ENCODE measurements around the gene RCAN2. TPM values are rescaled to one million over a fixed set of nuclear protein-coding genes. Genes with fewer than 3 reads are reported as not detected.

The RCAN2 gene
- total and polyA plus RNA-seq, 2 experiments from 2014 or later = 6.0 to 9.3 TPM

- TF ChIP-seq ZNF462 (CRISPR knock-in tag; IDR thresholded peaks at IDR 0.05) (no peak), STAT1 (IDR thresholded peaks at IDR 0.05; ENCODE audit: unreplicated experiment) (no peak)
Measured at GRCh38 chr6:46220352-46221221, 270.7 kb downstream of the RCAN2 start (continued).

GRCh38 chr6:46219661-46220060 is 271.6 kb downstream of the RCAN2 start:
- Mint-ChIP-seq H3K9me3 (no peaks in the 10 kb centered on the region), H3K27me3 (ENCODE audit: insufficient read depth, low read depth, poor library complexity) (peaks cover 6% of the 10 kb centered on the region), H3K36me3 (ENCODE audit: low read depth) (no peaks in the 10 kb centered on the region), H3K4me3 (no peak overlapping the region), H3K4me1 (peaks cover 13% of the 10 kb centered on the region), H3K27ac (no peak overlapping the region)
- Histone ChIP-seq H3K27ac (ENCODE audit: low read depth) (no peak overlapping the region), H3F3A (replicated peaks; ENCODE audit: low read depth) (no peaks in the 10 kb centered on the region), H3K27me3 (ENCODE audit: insufficient read depth) (no peaks in the 10 kb centered on the region), H2AFZ (no peak overlapping the region), H3K4me2 (no peak overlapping the region), H3K79me2 (replicated peaks; ENCODE audit: insufficient read depth) (no peaks in the 10 kb centered on the region), H4K20me1 (replicated peaks; ENCODE audit: insufficient read depth) (no peaks in the 10 kb centered on the region; the same call in 1 of the 2 replicates), H3K4me3 (no peak overlapping the region), H3K36me3 (ENCODE audit: insufficient read depth) (no peaks in the 10 kb centered on the region), H3K9me2 (ENCODE audit: insufficient read depth) (no peaks in the 10 kb centered on the region), H3K4me1 (ENCODE audit: insufficient read depth) (no peaks in the 10 kb centered on the region; the same call in 1 of the 2 replicates)
- no peak for TF ChIP-seq CREB1 (CRISPR knock-in tag; IDR thresholded peaks at IDR 0.05; ENCODE audit: low read depth)
- no peak for TF ChIP-seq ETS1 (IDR thresholded peaks at IDR 0.05)
- TF ChIP-seq JUNB (IDR thresholded peaks at IDR 0.05; ENCODE audit: unreplicated experiment) = no peak
- no peak for TF ChIP-seq POLR2AphosphoS5 (IDR thresholded peaks at IDR 0.05; ENCODE audit: low read depth)
- TF ChIP-seq CTCF (conservative IDR thresholded peaks at IDR 0.05; ENCODE audit: low read depth in 2 of 2) = no peak
- no peak for TF ChIP-seq NANOG (IDR thresholded peaks at IDR 0.05; ENCODE audit: borderline replicate concordance)
- TF ChIP-seq EZH2phosphoT487 (IDR thresholded peaks at IDR 0.05; ENCODE audit: unreplicated experiment) = no peak
- no peak for TF ChIP-seq STAT1 (IDR thresholded peaks at IDR 0.05; ENCODE audit: unreplicated experiment)
- TF ChIP-seq EZH2 (IDR thresholded peaks at IDR 0.05; ENCODE audit: low read depth, unreplicated experiment) = no peak
- ATAC-seq (no peak), DNase-seq (ENCODE audit: low spot score) (no peak)
